GM19438 (cell line): ENCODE measurements around the gene SLC13A2.

Experiments
- ATAC-seq: cut with Tn5 transposase; IDR thresholded peaks from one replicate; pipeline ENCODE4 v1.9.1; 2021; ENCODE audit warnings: low read depth; ENCODE audit not compliant: unreplicated experiment

The SLC13A2 gene

DNA sequence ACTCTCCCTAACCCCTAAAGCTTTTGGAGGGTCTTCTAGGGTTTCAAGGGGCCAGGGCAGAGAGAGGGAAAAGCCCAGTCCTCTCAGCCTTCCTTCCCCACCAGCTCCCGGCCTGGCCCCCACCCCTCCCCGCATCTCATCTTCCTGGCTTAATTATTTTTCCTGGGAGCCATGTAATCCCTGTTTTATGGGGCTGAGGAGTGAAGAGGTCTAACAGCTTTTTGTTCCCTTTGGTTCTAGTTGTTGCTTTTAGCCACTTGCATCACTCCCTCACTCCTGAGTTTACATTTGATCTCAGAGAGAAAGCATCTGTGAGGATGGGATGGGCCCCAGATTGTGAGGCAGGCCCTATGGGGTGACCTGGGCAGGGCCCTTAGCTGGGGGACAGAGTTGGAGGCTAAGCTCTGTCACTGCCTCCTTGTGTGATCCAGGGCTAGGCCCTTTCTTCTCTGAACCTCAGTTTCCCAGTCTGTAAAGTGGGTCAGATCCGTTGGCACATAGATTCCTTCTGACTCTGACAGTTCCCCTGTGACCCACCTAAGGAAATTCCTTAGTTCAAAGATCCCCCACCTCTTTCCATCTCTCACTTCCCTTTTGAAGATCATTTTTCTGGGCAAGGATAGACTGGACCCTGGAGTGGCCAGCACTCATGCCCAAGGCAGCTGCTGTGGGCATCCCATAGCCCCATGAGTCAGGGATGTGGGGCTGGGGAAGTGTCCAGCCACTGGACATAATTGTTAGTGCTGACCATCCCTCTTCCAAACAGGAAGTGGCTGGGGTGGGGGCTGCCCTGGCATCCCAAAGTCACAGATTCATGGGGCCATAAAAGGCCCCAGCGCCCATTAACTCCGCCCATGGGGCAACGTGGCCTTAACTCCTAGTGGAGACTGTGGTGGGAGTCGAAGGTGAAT is 58.9 kb downstream of the SLC13A2 start:
- ATAC-seq: no peak

DNA sequence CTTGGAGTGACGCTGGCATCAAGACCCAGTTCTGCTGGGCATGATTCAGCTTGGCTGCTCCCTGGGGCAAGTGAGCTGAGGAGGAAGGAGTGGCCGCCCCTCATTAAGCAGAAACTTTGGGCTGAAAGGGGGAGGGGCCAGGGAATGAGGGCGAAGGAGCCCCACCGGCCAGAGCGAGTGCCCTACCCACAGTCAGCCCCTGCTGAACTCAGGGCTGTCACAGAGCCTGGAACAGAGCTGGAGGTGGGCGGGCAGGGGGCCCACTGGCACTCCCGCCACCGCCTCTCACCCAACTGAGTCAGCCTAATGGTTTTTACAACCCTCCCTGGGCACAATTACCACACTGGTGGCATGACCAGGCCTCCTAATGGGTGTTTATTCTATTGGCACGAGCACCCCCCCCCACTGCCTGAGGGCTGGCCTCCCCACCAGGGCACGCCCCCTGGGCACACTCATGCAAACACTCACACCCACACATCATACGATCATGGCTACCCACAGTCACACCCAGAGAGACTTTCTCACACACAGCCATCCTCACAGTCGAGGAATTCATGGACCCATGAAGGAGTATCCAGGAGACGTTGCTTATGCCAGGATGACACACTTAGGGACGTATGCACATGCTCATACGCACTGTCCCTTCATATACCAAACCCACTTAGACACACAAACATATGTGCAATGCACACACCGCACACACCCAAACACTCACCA is 59.8 kb downstream of the SLC13A2 start:
- ATAC-seq: no peak

DNA sequence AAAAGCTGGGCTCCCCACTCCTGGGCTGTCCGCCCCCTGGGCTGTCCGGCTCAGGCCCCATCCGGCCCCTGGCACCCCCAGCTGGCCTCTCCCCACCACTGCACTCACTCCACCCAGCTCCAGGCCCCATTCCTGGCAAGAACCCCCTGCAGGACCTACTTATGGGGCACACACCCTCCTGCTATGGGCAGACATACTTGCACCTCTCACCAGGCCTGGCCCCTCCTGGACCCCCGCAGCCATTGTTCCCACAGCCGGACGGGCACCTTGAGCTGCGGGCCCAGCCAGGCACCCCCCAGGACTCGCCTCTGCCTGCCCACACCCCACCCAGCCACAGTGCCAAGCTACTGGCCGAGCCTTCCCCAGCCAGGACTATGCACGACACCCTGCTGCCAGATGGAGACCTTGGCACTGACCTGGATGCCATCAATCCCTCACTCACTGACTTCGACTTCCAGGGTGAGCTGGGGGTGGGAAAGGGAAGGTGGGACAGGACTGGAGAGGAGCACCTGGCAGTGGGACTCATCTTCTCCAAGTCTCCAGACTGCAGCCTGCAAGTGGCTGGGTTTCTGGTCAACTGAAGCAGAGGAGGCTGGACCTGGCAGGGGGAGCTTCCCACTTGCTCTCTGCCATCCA is 61.4 kb downstream of the SLC13A2 start:
- ATAC-seq: no peak

DNA sequence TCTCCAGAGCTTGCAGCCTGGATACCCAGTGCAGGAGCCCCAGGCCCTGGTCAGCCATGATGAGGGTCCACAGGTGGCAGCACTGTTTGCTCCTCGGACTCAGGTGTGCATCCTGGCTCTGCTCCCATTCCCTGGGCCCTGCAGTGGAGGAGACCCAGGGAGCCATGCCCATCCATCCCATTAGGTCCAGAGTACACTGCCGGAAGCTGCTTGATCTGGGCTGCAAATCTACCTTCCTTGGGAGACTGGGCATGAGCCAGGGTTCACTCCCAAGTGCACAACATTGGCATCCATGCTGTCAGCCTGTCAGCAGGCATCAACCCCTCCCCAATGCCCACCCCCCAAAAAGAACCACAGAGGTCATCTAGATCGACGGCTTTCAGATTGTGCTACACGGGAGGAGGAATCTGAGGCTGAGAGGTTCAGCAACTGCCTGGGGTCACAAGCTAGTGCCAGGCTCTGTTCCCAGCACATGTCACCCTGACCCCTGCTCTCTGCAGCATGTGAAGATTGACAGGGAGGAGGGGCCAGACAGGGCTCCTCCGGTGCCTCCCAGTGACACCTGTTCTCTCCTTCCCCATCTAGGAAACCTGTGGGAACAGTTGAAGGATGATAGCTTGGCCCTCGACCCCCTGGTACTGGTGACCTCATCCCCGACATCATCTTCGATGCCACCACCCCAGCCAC is 63.2 kb downstream of the SLC13A2 start:
- ATAC-seq: no peak

DNA sequence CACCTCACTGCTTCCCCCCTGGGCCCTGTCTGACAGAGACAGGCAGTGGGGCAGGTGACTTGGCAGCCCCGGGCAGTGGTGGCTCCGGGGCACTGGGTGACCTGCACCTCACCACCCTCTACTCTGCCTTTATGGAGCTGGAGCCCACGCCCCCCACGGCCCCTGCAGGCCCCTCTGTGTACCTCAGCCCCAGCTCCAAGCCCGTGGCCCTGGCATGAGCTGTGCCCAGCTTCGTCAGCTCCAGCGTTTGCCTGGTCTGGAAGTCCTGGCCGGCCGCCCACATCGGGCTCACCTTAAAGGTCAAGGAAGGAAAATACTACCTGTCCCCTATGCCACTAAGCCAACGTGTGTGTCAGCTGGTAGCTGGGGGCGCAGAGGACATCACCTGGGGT is 63.8 kb downstream of the SLC13A2 start:
- ATAC-seq: no peak

DNA sequence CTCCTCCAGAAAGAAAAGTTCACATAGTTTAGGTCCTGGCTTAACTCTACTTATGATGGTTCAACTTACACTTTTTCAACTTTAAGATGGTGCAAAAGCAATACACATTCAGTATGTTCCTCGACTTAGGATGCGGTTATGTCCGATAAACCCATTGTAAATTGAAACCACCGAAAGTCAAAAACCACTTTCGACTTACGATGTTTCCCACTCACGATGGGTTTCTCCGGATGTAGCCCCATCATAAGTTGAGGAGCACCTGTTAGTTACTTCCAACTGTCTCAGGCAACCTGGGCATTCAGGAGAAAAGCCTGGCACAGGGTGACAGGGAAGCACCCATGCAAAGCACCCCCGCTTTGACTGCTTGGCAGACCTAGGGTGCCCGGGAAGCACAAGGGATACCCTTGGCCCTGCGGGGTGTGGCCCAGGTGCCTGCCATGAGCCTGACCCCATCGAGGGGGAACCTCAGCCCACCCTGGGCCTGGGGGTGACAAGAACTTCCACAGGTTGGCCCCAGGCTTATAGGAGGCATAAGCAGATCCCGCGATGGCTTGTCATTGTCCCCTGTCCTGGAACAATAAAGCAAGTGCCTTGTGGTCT is 65.0 kb downstream of the SLC13A2 start:
- no peak for ATAC-seq

DNA sequence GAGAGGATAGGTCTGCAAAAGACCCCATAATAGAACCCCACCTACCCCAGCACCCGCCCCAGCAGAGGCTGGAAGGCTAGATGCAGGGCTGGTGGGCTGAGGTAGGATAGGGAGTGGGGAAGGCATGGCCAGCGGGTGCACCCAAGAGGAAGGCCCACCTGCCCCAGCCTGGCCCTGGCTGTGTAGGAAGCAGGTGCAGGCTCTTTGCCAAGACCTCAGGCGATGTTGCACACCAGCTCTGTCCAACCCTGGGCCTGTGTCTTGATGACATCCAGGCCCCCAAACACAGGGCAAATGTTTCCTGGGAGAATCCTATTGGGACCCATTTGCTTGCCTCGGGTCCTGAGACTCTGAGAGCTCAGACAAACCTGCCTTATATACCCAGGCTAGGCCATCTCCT is 66.8 kb downstream of the SLC13A2 start:
- no peak for ATAC-seq

DNA sequence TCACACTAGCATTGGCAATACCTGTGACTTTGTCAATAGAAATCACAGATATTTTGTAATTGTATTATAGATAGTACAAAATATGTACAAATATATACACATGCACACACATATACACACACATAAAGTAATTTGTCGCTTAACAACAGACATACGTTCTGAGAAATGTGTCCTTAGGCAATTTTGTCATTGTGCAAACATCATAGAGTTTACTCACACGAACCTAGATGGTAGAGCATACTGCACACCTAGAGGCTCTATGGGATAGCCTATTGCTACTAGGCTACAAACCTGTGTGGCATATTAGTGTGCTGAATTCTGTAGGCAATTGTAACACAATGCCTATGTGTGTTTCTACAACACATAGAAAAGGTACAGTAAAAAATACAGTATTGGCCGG is 68.0 kb downstream of the SLC13A2 start:
- no peak for ATAC-seq

DNA sequence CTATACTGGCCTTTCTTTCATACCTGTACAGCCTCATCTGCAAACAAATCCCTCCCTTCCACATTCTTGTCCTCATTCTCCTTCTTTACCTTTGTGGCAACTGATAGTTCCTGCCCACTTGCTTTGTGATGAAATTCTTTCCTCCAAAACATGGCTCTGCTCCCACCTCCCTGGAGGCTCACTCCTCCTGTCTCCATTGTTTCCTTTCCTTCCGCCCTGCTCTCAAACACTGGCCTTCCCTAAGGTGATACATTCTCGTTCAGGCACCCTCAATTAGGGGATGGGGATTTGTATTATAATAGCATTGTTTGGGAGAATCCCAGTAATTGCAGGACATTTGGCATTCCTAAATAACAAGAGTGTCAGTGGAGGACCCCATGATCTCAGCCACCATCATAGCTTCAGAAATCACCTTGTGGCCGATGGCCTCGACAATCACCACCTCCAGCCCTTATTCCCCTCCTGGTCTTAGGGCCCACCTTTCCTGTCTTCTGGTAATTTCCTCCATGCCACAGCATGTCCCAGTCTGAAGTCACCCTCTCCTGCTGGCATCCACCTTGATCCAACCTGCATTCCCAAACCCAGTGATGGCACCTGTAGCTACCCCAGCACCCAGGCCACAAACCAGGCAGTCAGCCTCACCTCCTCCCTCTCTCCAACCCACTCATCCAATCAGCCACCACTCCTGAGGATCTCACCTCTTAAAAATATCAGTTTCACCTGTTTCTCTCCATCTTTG is 71.1 kb downstream of the SLC13A2 start:
- no peak for ATAC-seq

DNA sequence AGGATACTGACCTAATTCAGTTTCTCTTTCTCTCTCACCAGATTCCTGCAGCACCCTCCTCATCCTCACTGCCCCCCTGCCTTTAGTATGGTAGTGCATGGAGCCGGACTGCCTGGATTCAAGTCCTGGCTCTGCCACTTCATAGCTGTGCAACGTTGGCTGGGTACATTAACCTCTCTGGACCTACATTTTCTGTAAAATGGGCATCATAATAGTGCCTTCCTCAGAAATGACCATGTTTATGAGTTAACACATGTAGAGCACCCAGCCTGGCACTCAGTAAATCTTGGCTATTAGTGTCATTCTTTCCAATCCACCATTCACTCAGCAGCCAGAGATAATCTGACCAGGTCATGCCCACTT is 71.7 kb downstream of the SLC13A2 start:
- no peak for ATAC-seq

DNA sequence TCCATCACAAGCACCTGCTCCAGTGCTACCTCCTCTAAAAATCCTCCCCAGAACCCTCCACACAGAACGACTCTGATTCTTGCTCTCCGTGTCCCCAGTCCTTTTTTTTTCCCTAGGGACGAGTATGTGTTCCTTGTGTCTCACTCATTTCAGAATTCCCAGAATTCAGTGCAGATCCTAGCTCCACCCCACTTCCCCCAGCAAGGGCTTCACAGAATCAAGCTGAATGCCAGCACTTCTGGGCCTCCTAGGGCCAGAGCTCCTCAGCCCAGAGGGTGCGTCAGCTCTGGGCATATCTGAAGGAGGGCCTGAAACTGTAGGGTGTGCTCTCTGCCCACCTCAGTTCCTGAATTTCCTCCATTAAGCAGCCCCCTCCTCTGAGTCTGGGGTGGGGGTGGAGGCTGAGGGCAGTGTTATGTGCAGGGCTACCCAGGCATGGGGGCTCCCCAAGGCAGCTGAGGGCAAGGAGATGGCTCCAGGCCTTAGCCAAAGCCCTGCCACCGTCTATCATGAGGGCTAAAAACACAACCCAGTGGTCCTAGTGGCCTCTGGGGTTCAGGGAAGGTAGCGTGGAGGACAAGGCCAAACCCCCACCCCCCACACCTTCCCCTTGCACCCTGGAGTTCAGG is 72.5 kb downstream of the SLC13A2 start:
- ATAC-seq: no peak

DNA sequence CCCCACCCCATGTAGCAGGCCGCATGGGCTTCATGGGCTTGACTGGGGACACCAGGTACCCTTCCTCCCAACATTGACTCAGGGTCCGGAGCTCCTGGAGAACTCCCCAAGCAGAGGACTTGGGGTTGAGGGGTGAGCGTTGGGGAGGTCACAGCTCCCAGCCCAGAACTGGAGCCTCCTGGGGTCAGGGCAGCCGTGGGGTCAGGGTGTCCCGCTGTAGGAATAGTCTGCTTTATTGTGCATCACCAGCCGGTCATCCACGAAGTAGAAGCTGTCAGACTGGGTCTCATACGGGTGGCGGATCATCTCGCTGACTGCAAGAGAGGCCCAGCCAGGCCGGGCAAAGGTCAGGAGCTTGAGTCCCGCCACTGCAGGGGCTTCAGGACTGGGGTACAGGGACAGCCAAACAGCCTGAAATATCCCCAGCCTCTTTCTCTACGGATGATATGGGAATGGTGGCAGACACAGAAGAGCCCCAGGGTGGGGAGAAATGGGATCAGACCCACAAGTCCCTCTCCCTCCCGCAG is 73.7 kb downstream of the SLC13A2 start:
- ATAC-seq: no peak
